Fibroblast of mammary gland (primary cell): ENCODE data around the gene UGT2B15.
"Not testable (repeated sequence)": the region's sequence is repeated elsewhere in the genome, so short reads cannot be mapped to it uniquely, and the experiment has no call there.

Source experiments
- DNase-seq: peaks from one replicate; pipeline ENCODE4 v3.0.0-alpha.2; 2010; ENCODE audit warnings: low read depth
- H3K4me3 ChIP-seq: 2 replicates; pipeline ENCODE4 v1.5.1; 2011; ENCODE audit warnings: low read depth, mild to moderate bottlenecking, low read length, moderate library complexity; ENCODE audit not compliant: control insufficient read depth
- CTCF ChIP-seq: conservative IDR thresholded peaks from 2 replicates; pipeline ENCODE4 v1.5.1; 2011; ENCODE audit warnings: low read depth, low read length, inconsistent platforms; ENCODE audit not compliant: control insufficient read depth, insufficient read depth

Gene UGT2B15

GRCh38 chr4:68670479-68670939 is at the start of gene UGT2B15:
Gene UGT2B15 (minus strand): TSS chr4:68670652. CDS start chr4:68670618, 34 bp downstream.
- DNase-seq, H3K4me3 ChIP-seq: not testable (repeated sequence)

- H3K4me3 ChIP-seq = no peak overlapping the region
- no peak for TF ChIP-seq CTCF
- DNase-seq = no peak
These were observed 48.6 kb upstream of the UGT2B15 start for GRCh38 chr4:68719075-68719473.

GRCh38 chr4:68718447-68719074 is 48.1 kb upstream of the UGT2B15 start:
- H3K4me3 ChIP-seq = no peak overlapping the region
- TF ChIP-seq CTCF = no peak
- DNase-seq = no peak

- no peak overlapping the region for H3K4me3 ChIP-seq
- DNase-seq = no peak
- no peak for TF ChIP-seq CTCF
These were observed 47.5 kb upstream of the UGT2B15 start for GRCh38 chr4:68717999-68718398.

GRCh38 chr4:68714400-68714799 is 43.9 kb upstream of the UGT2B15 start:
- TF ChIP-seq CTCF = no peak
- DNase-seq = no peak
- H3K4me3 ChIP-seq = no peak overlapping the region

- DNase-seq = no peak
- no peak for TF ChIP-seq CTCF
These were observed 41.8 kb upstream of the UGT2B15 start for GRCh38 chr4:68712207-68712606.

GRCh38 chr4:68708566-68708965 is 38.1 kb upstream of the UGT2B15 start:
- H3K4me3 ChIP-seq = no peak overlapping the region
- no peak for DNase-seq
- TF ChIP-seq CTCF = no peak

More at GRCh38 chr4:68712207-68712606, 41.8 kb upstream of the UGT2B15 start:
- H3K4me3 ChIP-seq = no peak overlapping the region

- DNase-seq, H3K4me3 ChIP-seq: not testable (repeated sequence)
These were observed 32.7 kb upstream of the UGT2B15 start for GRCh38 chr4:68703168-68703567.
